ENCODE measurements around the gene CDH4. TPM values are rescaled to one million over a fixed set of nuclear protein-coding genes. Genes with fewer than 3 reads are reported as not detected.

The CDH4 gene
- polyA plus RNA-seq, 1 experiment, result 1.5 TPM

DNA sequence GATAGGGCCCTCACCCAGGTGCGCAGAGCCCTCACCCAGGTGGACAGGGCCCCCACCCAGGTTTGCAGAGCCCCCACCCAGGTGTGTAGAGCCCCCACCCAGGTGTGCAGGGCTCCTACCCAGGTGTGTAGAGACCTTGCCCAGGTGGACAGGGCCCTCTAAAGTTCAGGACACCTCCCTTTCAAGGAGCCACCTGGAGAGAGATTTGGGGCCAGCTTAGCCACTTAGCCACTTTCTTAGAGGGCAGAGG lies 533.4 kb downstream of the CDH4 start:
- H3K4me3 ChIP-seq (ENCODE audit: low read depth, low read length), result no peak overlapping the region
- TF ChIP-seq, protein P1, sequence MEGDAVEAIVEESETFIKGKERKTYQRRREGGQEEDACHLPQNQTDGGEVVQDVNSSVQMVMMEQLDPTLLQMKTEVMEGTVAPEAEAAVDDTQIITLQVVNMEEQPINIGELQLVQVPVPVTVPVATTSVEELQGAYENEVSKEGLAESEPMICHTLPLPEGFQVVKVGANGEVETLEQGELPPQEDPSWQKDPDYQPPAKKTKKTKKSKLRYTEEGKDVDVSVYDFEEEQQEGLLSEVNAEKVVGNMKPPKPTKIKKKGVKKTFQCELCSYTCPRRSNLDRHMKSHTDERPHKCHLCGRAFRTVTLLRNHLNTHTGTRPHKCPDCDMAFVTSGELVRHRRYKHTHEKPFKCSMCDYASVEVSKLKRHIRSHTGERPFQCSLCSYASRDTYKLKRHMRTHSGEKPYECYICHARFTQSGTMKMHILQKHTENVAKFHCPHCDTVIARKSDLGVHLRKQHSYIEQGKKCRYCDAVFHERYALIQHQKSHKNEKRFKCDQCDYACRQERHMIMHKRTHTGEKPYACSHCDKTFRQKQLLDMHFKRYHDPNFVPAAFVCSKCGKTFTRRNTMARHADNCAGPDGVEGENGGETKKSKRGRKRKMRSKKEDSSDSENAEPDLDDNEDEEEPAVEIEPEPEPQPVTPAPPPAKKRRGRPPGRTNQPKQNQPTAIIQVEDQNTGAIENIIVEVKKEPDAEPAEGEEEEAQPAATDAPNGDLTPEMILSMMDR (IDR thresholded peaks at IDR 0.05; ENCODE audit: insufficient read depth, low read depth, low read length), result no peak
- POLR2A ChIA-PET, result no interaction called here

DNA sequence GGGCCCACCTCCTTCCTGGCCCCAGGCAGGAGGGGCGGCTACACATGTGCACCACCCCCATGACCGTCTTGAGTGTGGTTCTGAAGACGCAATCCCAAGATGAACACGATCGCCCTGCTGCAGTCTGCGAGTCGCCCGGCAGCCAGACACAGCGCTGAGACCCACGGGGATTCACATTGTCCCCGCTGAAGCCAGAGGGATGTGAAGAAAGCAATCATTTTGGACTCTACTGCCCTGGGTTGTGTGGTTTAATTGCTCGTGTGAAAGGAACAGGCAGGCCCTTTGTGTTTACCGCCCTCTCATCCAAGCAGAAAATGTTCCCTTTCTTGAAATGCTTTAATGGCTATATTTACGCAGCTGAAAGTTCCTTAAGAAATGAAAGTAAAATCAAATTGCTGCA lies 534.2 kb downstream of the CDH4 start:
- CTCF ChIA-PET, result no interaction called here

More for the DNA sequence above, 533.4 kb downstream of the CDH4 start:
- DNase-seq (ENCODE audit: low read depth), result no peak
- Histone ChIP-seq H3K27me3 (ENCODE audit: control insufficient read depth, insufficient read depth, low read length) (no peaks in the 10 kb centered on the region), H3K36me3 (ENCODE audit: control insufficient read depth, insufficient read depth, low read length) (no peaks in the 10 kb centered on the region)
- CTCF ChIA-PET, result no interaction called here

DNA sequence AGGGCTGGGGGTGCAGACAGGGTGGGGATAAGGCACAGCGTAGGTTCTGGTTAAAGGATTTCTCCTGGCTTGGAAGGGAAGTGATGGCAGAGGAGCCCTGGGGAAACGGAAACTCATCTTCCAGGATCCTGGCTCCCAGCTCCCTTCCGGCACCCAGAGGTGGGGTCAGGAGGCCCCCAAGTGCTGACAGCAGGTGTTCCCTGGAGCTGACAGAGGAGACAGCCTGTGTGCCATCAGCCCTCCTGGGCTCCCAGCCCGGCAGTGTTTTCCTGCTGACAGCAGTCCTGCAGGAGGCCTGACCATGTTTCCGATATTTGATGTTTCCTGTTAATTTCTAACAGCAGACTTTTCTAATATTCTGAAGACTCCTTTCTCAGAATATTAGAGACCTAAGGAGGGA lies 536.3 kb downstream of the CDH4 start:
- Histone ChIP-seq H3K36me3 (ENCODE audit: control insufficient read depth, insufficient read depth, low read length) (no peaks in the 10 kb centered on the region), H3K27me3 (ENCODE audit: control insufficient read depth, insufficient read depth, low read length) (no peaks in the 10 kb centered on the region), H3K4me3 (ENCODE audit: low read depth, low read length) (no peak overlapping the region)
- ChIA-PET CTCF (no interaction called here), POLR2A (no interaction called here)
- DNase-seq (ENCODE audit: low read depth), result no peak
- TF ChIP-seq, protein P1 (IDR thresholded peaks at IDR 0.05; ENCODE audit: insufficient read depth, low read depth, low read length), result no peak

More for the DNA sequence above, 534.2 kb downstream of the CDH4 start:
- H3K27me3 ChIP-seq (ENCODE audit: control insufficient read depth, insufficient read depth, low read length), result no peaks in the 10 kb centered on the region
- TF ChIP-seq, protein P1 (IDR thresholded peaks at IDR 0.05; ENCODE audit: insufficient read depth, low read depth, low read length), result no peak
- H3K36me3 ChIP-seq (ENCODE audit: control insufficient read depth, insufficient read depth, low read length), result no peaks in the 10 kb centered on the region
- POLR2A ChIA-PET, result no interaction called here
- no peak for DNase-seq (ENCODE audit: low read depth)
- H3K4me3 ChIP-seq (ENCODE audit: low read depth, low read length), result no peak overlapping the region

DNA sequence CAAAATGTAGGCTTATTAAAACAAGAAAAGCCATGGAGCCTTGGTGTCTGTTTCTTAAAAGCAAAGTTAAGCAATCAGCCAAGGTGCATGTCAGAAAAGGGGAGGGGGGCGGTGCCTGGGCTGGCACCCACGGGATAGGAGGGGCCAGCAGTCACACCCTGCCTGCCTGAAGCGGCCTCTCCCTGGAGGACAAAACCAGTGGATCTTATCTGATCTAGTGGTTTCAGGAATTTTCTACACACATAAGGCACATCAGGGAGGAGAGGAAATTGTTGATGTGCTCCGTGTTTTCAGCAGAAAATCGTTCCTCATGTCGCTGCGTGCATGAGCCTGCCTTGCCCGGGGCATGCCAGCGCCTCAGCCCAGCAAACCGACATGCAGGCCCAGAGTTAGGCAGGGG lies 537.3 kb downstream of the CDH4 start:
- DNase-seq (ENCODE audit: low read depth), result no peak
- ChIA-PET POLR2A (no interaction called here), CTCF (no interaction called here)
- Histone ChIP-seq H3K27me3 (ENCODE audit: control insufficient read depth, insufficient read depth, low read length) (no peaks in the 10 kb centered on the region), H3K36me3 (ENCODE audit: control insufficient read depth, insufficient read depth, low read length) (no peaks in the 10 kb centered on the region), H3K4me3 (ENCODE audit: low read depth, low read length) (no peak overlapping the region)
- TF ChIP-seq, protein P1 (IDR thresholded peaks at IDR 0.05; ENCODE audit: insufficient read depth, low read depth, low read length), result no peak

DNA sequence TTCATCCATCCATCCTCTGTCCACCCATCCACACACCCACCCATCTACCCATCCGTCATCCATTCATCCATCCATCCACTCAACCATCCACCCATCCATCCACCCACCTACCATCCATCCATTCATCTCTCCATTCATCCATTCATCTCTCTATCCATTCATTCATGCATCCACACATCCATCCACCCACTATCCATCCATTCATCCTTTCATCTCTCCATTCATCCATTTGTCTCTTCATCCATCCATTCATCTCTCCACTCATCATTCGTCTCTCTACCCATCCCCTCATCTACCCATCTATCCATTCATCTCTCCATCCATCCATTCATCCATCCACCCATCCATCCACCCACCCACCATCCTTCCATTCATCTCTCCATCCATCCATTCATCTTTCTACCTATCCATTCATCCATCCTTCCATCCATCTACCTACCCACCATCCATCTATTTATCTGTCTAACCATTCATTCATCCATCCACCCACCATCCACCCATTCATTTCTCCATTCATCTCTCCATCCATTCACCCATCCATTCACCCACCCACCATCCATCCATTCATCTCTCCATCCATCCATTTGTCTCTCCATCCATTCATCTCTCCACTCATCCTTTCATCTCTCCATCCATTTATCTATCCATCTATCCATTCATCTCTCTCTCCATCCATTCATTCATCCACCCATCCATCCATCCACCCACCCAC lies 538.2 kb downstream of the CDH4 start:
- TF ChIP-seq, protein P1 (IDR thresholded peaks at IDR 0.05; ENCODE audit: insufficient read depth, low read depth, low read length), result no peak
- Histone ChIP-seq H3K4me3 (ENCODE audit: low read depth, low read length) (no peak overlapping the region), H3K36me3 (ENCODE audit: control insufficient read depth, insufficient read depth, low read length) (no peaks in the 10 kb centered on the region), H3K27me3 (ENCODE audit: control insufficient read depth, insufficient read depth, low read length) (no peaks in the 10 kb centered on the region)
- CTCF ChIA-PET, result no interaction called here
- POLR2A ChIA-PET, result no interaction called here
- DNase-seq (ENCODE audit: low read depth), result no peak

Measured in BJ (cell line).